GM19455 (cell line): Measurements from ENCODE around the gene DCAF11.
"Not testable (repeated sequence)": the region's sequence is repeated elsewhere in the genome, so short reads cannot be mapped to it uniquely, and the experiment has no call there.

Experiments
- ATAC-seq: cut with Tn5 transposase; IDR thresholded peaks from one replicate; pipeline ENCODE4 v1.9.1; 2021; ENCODE audit not compliant: unreplicated experiment

DCAF11 gene

DNA sequence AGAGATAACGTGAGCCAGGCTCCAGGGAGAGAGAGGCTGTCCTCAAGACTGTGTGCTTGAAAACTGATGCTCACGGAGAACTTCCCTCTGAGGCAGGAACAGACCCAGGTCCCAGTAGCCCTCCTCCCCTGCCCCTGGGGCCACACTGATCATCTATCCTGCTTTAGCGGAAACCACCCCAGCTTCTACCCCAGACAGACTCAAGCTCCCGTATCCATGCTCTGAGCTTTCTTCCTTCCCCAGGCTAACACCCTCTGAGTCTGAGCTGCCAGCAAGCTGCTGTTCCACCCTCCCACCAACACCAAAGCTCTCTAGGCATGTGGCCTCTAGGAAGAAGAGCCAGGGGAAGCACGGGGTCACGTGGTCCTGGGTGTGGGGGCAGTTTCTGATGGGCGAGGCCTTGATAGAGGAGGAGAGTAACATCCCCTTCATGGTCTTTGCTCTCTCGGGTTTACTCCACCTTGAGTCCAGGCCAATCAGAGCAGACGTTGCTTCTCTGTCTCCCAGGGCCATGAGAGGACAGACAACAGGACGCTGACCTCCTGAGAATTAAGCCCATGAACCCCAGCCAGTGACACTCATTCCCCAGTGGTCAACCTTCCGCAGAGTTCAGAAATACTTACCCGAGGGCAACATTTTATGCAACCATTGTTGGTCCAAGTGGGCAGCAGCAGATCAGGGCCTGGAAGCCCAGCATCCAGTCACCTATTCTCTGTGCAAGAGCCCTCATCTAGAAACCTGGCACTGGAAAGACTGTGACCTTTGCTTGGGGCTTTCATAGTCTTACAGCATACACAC lies 19.1 kb upstream of the DCAF11 start:
- peak; percentile 61 for ATAC-seq

DNA sequence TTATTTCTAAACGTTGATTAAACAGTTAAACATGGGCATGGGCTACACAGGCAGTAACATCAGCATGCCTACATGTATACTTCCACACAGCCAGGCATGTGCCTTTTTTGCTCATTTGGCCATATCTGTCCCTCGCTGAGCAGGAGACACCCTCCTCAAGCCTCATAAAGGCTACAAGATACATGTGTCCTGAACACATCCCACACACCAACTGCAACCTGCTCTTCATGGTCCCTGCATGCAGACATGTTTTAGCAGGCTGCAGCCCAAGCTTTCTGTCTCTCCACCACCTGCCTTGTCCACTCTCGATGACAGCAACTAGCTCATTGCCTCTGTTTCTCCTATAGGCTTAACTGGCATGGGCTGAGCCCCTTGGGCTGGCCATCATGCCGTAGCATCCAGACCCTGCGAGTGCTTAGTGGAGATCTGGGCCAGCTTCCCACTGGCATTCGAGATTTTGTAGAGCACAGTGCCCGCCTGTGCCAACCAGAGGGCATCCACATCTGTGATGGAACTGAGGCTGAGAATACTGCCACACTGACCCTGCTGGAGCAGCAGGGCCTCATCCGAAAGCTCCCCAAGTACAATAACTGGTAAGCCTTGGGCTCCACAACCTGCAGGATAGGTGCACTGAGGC lies 17.9 kb upstream of the DCAF11 start:
- no peak for ATAC-seq

DNA sequence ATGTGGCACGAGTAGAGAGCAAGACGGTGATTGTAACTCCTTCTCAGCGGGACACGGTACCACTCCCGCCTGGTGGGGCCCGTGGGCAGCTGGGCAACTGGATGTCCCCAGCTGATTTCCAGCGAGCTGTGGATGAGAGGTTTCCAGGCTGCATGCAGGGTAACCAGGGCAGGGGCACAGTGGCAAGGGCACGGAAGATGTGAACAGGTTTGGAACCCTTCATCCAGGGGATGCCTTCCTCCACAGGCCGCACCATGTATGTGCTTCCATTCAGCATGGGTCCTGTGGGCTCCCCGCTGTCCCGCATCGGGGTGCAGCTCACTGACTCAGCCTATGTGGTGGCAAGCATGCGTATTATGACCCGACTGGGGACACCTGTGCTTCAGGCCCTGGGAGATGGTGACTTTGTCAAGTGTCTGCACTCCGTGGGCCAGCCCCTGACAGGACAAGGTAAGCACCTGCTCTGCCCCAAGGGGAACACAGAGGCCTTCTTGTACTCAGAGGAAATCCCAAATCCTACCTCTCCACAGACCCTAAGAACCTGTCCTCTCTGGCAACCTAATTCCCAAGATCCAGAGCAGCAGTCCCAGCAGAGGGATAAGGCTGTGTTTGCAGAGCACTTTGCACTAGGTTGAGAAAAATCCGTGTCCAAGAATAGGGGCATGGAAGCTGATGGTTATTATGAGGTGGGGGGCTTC lies 16.2 kb upstream of the DCAF11 start:
- ATAC-seq: no peak

DNA sequence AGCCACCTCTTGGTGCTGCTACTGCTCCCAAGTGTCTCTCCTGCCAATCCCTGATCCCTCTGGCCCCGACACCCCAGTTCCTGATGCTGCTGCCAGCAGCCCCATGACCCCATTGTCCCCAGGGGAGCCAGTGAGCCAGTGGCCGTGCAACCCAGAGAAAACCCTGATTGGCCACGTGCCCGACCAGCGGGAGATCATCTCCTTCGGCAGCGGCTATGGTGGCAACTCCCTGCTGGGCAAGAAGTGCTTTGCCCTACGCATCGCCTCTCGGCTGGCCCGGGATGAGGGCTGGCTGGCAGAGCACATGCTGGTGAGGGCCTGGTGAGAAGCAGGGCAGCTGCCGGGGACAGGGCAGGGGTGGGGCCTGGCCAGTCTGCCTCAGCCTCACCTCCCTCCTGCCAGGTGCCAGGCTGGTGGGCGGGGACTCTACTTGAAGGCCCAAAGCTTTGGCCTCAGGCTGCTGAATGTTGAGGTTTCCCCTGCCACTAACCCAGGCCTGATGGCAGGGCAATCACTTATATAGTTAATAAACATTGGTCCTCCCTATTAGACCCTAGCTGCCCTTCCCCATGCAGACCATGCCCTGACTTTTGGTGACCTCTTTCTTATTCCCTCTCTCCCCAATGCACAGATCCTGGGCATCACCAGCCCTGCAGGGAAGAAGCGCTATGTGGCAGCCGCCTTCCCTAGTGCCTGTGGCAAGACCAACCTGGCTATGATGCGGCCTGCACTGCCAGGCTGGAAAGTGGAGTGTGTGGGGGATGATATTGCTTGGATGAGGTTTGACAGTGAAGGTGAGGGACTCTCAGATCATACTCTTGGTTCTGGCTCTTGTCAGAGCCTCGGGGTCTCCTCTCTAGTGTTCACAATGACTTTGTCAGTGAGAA lies 15.4 kb upstream of the DCAF11 start:
- no peak for ATAC-seq

DNA sequence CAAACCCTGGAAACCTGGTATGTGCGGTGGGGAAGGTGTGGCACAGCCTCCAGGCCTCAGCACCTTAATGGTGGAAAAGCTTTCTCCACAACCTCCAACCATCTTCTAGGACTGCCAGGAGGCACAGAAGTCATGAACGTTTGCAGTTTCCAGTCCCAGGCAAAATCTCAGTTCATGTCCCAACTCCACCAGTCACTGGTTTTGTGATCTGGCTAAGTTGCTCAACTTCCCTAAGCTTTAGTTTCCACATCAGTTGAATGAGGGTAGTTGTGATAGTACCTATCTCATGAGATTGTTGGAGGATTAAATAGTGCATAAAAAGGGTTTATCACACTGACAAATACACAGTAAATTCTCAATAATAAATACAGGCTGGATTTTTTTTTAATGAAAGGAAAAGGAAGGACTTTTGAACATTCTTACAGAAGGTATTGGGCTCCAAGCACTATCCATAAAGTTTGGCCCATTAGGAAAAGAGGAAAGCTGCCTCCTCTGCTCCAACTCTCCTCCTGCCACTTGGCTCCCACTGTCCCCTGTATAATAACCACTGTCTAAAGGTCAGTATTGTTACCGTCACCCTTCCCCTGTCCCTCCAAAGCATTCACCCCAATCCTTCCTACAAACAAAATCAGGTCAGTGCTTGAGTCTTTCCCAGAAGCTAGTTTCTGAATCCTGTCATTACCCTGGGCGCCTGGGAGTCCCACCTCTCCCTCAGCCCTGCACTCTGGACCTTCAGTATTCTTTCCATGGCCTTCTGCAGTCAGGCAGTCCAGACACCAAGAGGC lies 14.2 kb upstream of the DCAF11 start:
- ATAC-seq: no peak

DNA sequence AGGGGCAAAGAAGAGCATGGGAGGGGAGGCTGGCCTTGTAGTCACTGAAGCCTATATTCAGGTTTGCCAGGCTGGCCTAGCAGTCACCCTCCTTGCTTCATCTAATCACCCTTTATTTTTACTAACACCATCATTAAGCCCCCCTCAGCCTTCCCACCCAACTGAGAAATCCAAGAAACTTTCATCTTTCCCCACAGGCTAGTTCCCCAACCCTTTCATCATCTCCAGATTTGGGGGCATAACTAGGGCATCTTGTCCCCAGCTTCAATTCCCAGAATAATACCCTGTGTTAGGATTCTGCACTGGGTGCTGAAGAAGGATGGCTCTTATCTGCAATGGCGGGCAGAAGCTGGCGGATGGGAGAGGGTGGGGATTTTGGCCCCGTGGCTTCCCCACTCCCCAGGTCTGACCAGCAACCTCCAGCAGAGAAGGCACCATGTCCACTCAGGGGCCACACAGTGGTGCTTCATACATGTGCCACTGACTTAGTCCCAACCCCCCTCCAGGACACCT lies 13.5 kb upstream of the DCAF11 start:
- no peak for ATAC-seq

DNA sequence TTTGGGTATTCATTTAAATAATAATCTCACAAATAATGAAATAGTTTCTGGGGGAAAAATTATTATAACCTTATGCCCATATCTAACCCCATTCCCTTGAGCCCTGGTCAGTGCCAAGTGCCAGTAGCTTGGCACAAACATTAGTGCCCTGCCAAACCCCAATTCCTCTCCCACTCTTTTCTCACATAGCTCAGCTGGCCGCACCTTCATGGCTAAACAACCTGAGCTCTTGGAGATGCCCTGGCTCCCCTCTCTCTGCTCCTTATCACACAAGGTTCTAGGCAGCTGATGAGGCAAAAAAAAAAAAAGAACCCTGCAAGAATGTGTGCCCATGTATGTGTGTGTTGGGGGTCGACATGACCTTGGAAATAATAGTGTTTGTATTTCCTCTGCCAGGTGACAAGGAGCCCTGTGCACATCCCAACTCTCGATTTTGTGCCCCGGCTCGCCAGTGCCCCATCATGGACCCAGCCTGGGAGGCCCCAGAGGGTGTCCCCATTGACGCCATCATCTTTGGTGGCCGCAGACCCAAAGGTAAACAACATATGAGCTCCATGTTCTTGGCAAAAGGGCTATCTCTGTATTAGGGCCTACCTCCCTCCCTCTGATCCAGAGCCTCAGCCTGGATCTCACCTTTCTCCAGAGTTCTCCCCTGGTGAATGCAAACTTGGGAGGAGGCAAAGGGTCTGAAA lies 12.1 kb upstream of the DCAF11 start:
- ATAC-seq: no peak

DNA sequence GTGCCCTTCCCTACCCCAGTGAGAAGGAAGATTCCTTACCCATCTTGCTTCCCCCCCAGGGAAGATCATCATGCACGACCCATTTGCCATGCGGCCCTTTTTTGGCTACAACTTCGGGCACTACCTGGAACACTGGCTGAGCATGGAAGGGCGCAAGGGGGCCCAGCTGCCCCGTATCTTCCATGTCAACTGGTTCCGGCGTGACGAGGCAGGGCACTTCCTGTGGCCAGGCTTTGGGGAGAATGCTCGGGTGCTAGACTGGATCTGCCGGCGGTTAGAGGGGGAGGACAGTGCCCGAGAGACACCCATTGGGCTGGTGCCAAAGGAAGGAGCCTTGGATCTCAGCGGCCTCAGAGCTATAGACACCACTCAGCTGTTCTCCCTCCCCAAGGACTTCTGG lies 11.1 kb upstream of the DCAF11 start:
- no peak for ATAC-seq

DNA sequence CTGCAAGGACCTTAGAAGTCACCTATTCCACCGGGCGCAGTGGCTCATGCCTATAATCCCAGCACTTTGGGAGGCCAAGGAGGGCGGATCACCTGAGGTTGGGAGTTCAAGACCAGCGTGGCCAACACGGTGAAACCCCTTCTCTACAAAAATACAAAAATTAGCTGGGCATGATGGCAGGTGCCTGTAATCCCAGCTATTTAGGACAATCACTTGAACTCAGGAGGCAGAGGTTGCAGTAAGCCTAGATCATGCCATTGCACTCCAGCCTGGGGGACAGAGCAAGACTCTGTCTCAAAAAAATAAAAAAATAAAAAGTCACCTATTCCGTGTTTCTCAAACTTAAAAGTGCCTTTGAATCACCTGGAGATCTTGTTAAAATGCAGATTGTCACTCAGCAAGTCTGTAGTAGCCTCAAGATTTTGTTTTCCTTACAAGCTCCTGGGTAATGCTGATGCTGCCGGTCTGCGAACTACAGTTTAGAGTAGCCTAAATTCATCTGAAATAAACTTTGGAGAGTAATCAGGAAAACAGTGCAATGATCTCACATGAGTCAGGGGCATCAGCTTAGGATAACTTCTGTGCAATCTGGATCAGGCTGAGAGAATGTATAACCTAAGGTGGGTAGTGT lies 8.9 kb upstream of the DCAF11 start:
- not testable (repeated sequence) for ATAC-seq

DNA sequence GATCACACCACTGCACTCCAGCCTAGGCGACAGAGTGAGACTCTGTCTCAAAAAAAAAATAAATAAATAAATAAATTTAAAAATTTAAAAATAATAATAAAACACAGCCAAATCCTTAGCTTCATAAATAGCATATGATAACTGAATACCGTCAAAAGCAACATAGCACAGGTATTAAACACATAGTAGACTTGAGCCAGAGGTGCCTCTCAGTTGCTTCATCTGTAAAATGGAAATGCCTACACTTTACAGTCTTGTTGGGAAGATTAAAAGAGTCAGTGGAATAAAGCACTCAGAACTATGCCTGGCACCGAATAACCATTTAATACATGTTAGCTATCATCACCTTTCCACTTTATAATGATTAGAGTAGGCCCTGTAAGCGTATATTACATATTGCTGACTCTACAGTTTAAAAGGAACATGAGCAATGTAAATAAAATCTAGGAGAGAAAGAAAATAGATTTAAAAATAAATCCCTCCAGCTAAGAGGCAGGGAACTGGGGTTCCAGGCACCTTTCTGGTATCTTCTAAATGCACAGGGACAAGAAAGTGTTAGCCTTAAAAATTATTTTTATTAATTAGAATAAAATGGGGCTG lies 7.8 kb upstream of the DCAF11 start:
- no peak for ATAC-seq

DNA sequence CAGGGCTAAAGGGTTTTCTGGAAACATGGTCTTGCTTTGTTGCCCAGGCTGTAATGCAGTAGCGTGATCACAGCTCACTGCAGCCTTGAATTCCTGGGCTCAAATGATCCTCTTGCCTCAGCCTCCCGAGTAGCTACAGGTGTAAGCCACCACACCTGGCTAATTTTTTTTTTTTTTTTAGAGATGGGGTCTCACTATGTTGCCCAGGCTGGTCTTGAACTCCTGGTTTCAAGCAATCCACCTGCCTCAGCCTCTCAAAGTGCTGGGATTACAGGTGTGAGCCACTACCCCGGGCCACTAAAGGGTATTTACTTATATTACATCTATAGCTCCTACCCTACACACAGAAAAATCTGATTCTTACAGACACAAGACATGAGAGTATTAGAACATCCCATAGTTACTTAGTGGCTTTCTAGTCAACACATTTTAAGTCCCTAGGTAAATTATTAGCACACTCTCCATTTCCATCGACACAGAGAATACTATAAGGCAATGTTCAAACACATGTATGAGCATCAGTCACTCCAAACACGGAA lies 6.2 kb upstream of the DCAF11 start:
- ATAC-seq: peak; percentile 38

DNA sequence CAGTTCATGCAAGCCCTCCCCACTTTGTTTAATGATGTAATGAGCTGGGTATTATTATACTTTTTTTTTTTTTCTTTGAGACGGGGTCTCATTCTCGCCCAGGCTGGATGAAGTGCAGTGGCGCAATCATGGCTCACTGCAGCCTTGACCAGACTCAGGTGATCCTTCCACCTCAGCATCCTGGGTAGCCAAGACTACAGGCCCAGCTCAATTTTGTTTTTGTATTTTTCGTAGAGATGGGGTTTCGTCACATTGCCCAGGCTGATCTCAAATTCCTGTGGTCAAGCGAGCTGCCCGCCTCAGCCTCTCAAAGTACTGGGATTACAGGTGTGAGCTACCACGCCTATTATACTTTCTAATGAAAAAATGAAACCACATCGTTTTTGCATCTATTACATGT lies 4.5 kb upstream of the DCAF11 start:
- ATAC-seq: no peak

DNA sequence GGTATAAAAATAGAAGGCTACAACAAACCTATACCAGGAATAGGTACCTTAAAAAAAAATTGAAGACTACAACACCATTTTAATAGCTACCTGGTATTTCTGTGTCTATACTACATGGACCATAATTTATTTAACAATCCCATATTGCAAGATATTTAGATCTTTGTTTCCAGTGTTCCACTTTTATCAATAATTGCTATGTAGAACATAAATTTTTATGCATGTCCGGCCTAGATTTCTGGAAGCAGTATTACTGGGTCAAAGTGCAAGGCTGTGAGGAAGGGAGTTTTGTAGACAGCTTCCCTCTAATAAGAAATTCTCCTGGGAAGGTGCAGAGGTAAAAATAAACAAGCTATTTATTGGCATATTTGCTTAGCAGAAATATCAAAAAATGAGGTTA lies 4.1 kb upstream of the DCAF11 start:
- no peak for ATAC-seq

DNA sequence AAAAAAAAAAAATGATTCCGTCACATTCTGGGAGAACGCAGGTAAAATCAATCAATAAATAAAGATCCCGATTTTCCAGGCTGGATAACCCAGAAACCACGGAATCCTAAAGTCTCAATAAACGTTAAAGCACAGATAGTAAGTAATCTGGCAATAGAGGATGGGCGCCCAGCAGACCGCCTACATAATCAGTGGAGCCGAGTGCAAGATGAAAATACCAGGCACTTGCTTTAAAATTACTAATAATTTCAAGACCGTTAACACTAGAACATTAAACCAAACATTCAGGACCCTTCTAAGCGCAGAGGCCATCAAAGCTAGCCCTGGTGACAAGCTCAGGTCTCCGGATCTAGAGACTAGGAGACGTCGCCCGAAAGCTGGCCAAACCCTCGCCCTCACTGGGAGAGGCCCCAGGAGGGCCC lies 1.2 kb upstream of the DCAF11 start:
- ATAC-seq: no peak

DNA sequence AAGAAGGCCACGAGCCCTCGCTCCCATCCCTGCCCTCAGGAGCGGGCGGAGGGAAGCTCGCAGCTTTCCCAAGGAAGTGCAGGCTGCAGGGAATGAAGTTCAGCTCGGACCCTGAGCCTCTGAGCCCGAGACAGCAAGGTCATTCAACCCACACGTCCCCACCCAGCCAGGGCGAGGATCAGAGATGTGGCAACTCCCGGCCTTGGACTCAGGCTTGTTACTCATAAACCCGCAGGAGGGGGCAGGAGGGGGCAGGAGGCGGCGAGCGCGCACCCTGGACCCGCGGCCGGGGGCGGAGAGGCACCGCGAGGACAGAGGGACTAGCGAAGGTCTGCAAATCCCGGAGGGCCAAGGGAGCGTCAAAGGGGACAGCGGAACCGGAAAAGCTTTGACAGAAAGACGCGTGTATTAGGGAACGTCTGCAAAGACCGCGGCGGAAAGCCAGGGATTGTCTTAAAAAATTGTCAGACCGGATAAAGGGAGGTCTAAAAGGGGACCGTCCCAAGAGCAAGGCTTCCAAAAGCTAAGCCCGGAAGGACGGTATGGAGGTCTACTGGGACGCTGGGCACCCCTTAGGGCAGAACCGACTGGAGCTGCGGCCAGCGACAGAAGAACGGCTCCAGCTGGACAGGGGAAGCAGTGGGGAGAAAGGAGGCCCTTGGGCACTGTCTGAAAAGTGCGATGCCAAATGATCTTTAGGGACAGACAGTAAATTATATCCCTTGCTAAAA lies 611 bp upstream of the DCAF11 start:
- peak; percentile 32 for ATAC-seq

DNA sequence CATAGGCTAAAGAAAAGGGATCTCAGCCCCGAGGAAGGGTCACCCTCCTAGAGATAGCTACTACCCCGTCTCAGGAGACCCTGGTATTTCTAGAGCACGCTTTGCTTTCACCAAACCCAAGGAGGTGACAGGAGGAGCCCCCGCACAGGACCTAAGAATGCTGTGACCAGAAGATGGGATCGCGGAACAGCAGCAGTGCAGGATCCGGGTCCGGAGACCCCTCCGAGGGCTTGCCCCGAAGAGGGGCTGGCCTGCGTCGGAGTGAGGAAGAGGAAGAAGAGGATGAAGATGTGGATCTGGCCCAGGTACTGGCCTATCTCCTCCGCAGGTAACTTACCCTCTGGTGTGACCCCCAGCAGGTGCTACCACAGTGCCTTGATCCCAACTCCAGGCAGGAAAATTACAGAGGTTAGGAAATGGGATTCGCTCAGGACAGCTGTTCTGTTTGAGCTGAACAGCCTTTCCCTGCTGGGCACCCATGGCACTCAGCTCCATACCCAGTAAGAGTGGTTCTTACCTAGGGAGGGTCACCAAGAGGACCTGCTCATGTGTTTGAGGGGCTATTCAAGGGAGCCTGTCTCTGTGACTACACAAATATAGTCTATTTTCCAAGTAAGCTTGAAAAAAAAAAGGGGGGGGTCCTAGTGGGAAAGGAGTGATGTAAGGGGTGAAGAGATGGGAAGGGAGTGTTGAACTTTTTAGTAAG lies 998 bp downstream of the DCAF11 start:
- ATAC-seq: no peak
